Spinal cord (tissue), 10 donors: ENCODE data around the gene TBX15. TPM values are rescaled to one million over a fixed set of nuclear protein-coding genes. Genes with fewer than 3 reads are reported as not detected.
A peak's percentile ranks its signal among the peaks of the same experiment; 100 is the strongest.

Experiments used
- DNase-seq, 6 donors: peaks; one replicate each; pipeline versions ENCODE4 v3.0.0 to v3.0.0-alpha.2; 2013 to 2015; ENCODE audit warnings: low spot score in 6 of 6, low read depth in 4 of 6
- H3K27ac ChIP-seq: one replicate; pipeline ENCODE4 v1.5.1; 2013; ENCODE audit warnings: low read depth, low read length, control low read depth
- H3K27me3 ChIP-seq: one replicate; pipeline ENCODE4 v1.6.1; 2013; ENCODE audit warnings: low read length; ENCODE audit not compliant: control insufficient read depth, insufficient read depth
- H3K36me3 ChIP-seq: one replicate; pipeline ENCODE4 v1.6.1; 2013; ENCODE audit warnings: low read length; ENCODE audit not compliant: control insufficient read depth, insufficient read depth
- H3K4me1 ChIP-seq: one replicate; pipeline ENCODE4 v1.6.1; 2013; ENCODE audit warnings: low read length; ENCODE audit not compliant: control insufficient read depth, insufficient read depth
- H3K4me3 ChIP-seq: one replicate; pipeline ENCODE4 v1.5.1; 2013; ENCODE audit warnings: low read depth, low read length, control low read depth
- H3K9me3 ChIP-seq: one replicate; pipeline ENCODE4 v1.6.1; 2013; ENCODE audit warnings: low read length; ENCODE audit not compliant: control insufficient read depth, insufficient read depth
- WGBS: methylation state at CpG from one replicate; pipeline ENCODE4 v1.1.5; 2013; ENCODE audit warnings: missing lambda C conversion rate; ENCODE audit not compliant: insufficient coverage; 5-methylcytosine and 5-hydroxymethylcytosine counted together
- polyA plus RNA-seq, 2 donors: library from polyadenylated mRNA; unstranded; fragments of 120-200 nt; gene quantifications; one replicate each; pipeline ENCODE4 v1.2.1, GENCODE V29; 2013; ENCODE audit not compliant: insufficient read length in 2 of 2
- total RNA-seq, 2 donors: library from RNA; depleted of rRNA in 1 of 2; stranded (reverse); fragments of 120-200 nt in 1 of 2; fragments of >200 nt in 1 of 2; gene quantifications; one replicate each; pipeline versions ENCODE4 v1.2.3 to v1.2.4, GENCODE V29; 2013 to 2014
- donor health status: healthy.

TBX15 gene
- total and polyA plus RNA-seq, 4 donors, result 0.41 to 30.6 (median 4.9) TPM

DNA sequence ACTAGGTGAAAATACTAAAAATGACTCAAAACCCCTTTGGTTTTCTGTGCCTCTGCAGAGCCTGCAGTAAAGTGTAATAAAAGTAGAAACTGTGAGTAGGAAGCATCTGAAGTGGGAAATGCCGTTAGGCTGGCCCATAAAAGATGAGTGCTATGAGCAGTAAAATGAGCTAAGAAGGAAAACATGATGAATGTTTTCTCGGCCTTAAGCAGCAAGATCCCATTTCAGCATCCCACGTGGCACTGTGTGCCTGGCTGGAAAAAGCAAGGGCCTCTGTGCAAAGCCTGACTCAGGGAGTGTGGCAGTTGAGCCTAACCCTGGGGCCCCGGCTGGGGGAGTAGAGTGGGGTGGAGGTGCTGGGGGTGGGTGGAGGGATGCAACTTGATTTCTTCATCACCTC lies 109.5 kb downstream of the TBX15 start:
- 75% methylated on average over 3 of the region's 4 CpGs for WGBS
- Histone ChIP-seq H3K4me1 (no peaks in the 10 kb centered on the region), H3K27me3 (no peaks in the 10 kb centered on the region), H3K9me3 (no peaks in the 10 kb centered on the region), H3K36me3 (no peaks in the 10 kb centered on the region), H3K4me3 (no peak overlapping the region), H3K27ac (no peak overlapping the region)
- DNase-seq, result no peak

- H3K27ac ChIP-seq, result no peak overlapping the region
- WGBS, result no CpG with 5 or more reads among the region's 3 CpGs
- no peak for DNase-seq
These were observed 110.3 kb downstream of the TBX15 start for GRCh38 chr1:118877668-118878396.

DNA sequence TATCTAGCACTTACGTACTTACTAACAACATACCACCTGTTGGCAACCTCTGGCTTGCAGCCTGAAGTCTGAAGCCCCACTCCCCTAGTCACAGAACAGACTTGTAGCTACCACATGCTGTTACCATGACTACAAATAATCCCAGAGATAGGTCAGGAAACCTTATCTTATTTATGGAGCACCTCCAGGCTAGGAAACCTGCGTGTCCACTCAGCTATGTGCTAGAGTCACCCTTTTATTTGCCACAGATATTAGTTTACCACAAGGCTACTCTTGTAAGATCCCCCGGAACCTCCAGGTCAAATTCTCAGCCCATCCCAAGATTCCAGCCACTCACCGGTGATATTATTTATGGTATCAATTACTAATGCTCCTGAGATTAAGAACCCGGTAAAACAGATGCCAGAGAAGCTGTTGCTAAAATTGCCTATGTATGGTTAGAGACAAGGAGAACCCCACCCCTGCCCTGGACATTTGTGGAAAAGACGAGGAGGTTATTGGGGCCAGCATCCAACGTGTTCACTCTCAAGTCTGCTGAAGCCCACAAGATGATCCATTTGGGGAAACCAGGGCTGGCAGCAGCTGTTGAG lies 116.5 kb downstream of the TBX15 start:
- Histone ChIP-seq H3K9me3 (no peaks in the 10 kb centered on the region), H3K36me3 (no peaks in the 10 kb centered on the region), H3K4me3 (no peak overlapping the region), H3K27me3 (no peaks in the 10 kb centered on the region), H3K27ac (no peak overlapping the region), H3K4me1 (no peaks in the 10 kb centered on the region)
- peak in 1 of 6 donors; percentile 2 for DNase-seq
- 89% methylated on average over 4 of the region's 7 CpGs for WGBS

More at GRCh38 chr1:118877668-118878396, 110.3 kb downstream of the TBX15 start:
- Histone ChIP-seq H3K4me1 (no peaks in the 10 kb centered on the region), H3K36me3 (no peaks in the 10 kb centered on the region), H3K9me3 (no peaks in the 10 kb centered on the region), H3K4me3 (no peak overlapping the region), H3K27me3 (no peaks in the 10 kb centered on the region)

GRCh38 chr1:118868387-118868786 lies 119.8 kb downstream of the TBX15 start:
- no peak overlapping the region for H3K27ac ChIP-seq
- WGBS, result no CpG with 5 or more reads among the region's 2 CpGs

DNA sequence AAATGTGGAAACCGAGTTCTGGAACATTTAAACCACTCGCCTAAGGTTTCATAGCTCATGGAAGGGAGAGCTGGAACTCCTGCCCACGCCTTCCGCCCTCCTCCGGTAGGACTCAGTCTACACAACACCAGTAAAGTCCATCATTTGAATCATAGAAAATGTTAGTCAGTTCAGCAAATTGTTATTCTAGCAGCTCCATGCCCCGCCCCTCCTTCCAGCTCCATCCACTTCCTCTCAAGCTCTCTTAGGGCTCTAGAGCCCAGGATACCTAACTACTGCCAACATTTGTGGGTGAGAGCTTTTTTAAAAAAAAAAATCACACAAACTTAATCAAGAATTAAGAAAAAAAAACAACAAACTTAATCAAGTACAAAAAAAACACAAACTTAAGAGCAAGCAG lies 121.8 kb downstream of the TBX15 start:
- H3K27ac ChIP-seq, result no peak overlapping the region
- H3K36me3 ChIP-seq, result no peaks in the 10 kb centered on the region
- no peak overlapping the region for H3K4me3 ChIP-seq
- WGBS, result no CpG with 5 or more reads among the region's 6 CpGs
- no peaks in the 10 kb centered on the region for H3K4me1 ChIP-seq
- no peaks in the 10 kb centered on the region for H3K27me3 ChIP-seq
- no peaks in the 10 kb centered on the region for H3K9me3 ChIP-seq
- DNase-seq, result no peak

More at GRCh38 chr1:118868387-118868786, 119.8 kb downstream of the TBX15 start:
- Histone ChIP-seq H3K36me3 (no peaks in the 10 kb centered on the region), H3K9me3 (no peaks in the 10 kb centered on the region), H3K27me3 (no peaks in the 10 kb centered on the region), H3K4me1 (no peaks in the 10 kb centered on the region), H3K4me3 (no peak overlapping the region)
- DNase-seq, result no peak

- Histone ChIP-seq H3K9me3 (no peaks in the 10 kb centered on the region), H3K4me3 (no peak overlapping the region), H3K27ac (no peak overlapping the region), H3K36me3 (no peaks in the 10 kb centered on the region), H3K27me3 (no peaks in the 10 kb centered on the region), H3K4me1 (no peaks in the 10 kb centered on the region)
- WGBS, result 48% methylated on average over 2 of the region's 3 CpGs
- no peak for DNase-seq
These were observed 124.5 kb downstream of the TBX15 start for GRCh38 chr1:118863688-118864087.

DNA sequence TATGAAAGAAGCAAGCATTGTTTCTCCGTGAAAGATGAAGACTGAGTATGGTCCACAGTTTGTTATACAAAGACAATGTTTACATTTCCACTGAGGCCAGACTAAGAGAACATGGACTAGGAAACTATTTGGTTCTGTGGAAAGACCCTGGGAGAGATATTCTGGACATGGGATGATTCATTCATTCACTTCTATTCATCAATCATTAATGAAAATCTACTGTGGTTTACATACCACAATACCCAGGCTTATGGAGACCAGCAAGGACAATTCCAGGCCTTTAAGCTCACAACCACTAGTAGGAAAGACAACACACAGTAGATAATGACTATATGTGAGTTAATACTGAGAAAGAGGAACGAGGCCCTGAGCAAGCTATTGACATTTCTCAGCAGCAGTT lies 125.4 kb downstream of the TBX15 start:
- H3K27ac ChIP-seq, result no peak overlapping the region
- DNase-seq, result no peak
- no CpG with 5 or more reads among the region's 2 CpGs for WGBS
- H3K4me1 ChIP-seq, result no peaks in the 10 kb centered on the region
- H3K27me3 ChIP-seq, result no peaks in the 10 kb centered on the region
- no peak overlapping the region for H3K4me3 ChIP-seq
- no peaks in the 10 kb centered on the region for H3K9me3 ChIP-seq
- no peaks in the 10 kb centered on the region for H3K36me3 ChIP-seq

DNA sequence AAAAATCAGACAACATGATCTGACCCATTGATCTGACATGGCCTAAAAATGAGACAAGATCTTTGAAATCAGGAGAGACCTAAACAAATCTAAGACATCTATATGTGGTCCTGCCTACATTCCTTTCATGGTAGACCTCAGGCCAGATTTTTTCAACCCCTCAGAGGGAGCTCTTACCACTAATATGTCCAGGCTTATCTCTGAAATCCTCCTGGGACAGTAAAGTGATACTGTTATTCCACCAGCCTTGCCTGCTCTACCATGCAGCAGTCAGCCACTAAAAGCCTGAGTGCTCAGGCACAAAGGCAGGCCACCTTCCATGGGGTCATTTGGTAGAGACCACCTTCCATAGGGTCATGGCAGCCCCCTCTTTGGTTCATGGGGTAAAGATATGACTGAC lies 126.9 kb downstream of the TBX15 start:
- no peaks in the 10 kb centered on the region for H3K9me3 ChIP-seq
- H3K27ac ChIP-seq, result no peak overlapping the region
- no peaks in the 10 kb centered on the region for H3K36me3 ChIP-seq
- no peak for DNase-seq
- no peak overlapping the region for H3K4me3 ChIP-seq
- no peaks in the 10 kb centered on the region for H3K27me3 ChIP-seq
- no peaks in the 10 kb centered on the region for H3K4me1 ChIP-seq

DNA sequence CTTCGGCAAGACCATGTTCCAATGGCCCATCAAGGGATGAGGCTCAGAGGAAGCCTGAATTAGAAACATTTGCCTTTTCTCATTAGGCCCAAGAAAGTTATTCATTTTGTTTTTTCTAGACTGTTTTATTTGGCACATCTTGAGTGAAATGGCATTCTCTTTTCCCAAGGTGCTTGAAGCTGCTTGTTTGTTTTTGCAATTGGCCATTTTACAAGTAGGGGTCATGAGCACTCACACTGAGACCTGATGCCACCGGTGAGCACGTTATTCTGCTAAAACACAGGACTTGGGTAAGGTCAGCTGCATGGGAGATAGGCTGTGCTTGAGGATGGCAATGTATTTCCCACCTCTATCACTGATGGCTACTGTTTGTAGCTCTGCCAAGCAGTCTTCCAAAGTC lies 128.1 kb downstream of the TBX15 start:
- no peaks in the 10 kb centered on the region for H3K4me1 ChIP-seq
- no peaks in the 10 kb centered on the region for H3K9me3 ChIP-seq
- no peak for DNase-seq
- H3K36me3 ChIP-seq, result no peaks in the 10 kb centered on the region
- 65% methylated on average over 3 of the region's 3 CpGs for WGBS
- no peak overlapping the region for H3K27ac ChIP-seq
- no peaks in the 10 kb centered on the region for H3K27me3 ChIP-seq
- no peak overlapping the region for H3K4me3 ChIP-seq

DNA sequence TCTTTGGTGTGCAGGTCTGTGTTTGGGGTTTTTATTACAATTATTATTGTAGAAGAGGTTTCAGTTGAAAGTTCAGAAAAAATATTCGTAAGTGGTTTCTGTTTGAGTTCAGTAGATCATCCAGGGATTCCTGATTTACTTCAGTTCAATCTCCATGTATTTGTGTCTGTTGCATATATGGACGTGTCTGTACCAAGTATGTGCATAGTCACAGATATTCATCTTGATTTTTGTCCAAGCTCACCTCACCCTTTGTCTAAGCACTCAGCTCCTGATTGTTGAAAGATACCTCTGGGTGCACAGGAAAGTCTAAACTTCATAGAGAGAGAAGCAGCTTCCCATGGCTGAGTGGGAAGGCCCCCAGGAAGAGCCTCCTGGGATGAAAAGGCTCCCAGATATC lies 141.7 kb downstream of the TBX15 start:
- DNase-seq, result no peak
- WGBS, result 100% methylated on average over 1 of the region's 2 CpGs
- Histone ChIP-seq H3K4me3 (no peak overlapping the region), H3K27ac (no peak overlapping the region), H3K9me3 (no peaks in the 10 kb centered on the region), H3K27me3 (no peaks in the 10 kb centered on the region), H3K36me3 (no peaks in the 10 kb centered on the region), H3K4me1 (no peaks in the 10 kb centered on the region)
